CD4-positive, alpha-beta T cell treated with Interleukin-21 for 1 hour (primary cell): Measurements from ENCODE around the gene KCTD18.
A peak's percentile ranks its signal among the peaks of the same experiment; 100 is the strongest.

Source experiments
- DNase-seq: peaks from one replicate; pipeline ENCODE4 v3.0.0-alpha.2; 2020

Gene KCTD18

DNA sequence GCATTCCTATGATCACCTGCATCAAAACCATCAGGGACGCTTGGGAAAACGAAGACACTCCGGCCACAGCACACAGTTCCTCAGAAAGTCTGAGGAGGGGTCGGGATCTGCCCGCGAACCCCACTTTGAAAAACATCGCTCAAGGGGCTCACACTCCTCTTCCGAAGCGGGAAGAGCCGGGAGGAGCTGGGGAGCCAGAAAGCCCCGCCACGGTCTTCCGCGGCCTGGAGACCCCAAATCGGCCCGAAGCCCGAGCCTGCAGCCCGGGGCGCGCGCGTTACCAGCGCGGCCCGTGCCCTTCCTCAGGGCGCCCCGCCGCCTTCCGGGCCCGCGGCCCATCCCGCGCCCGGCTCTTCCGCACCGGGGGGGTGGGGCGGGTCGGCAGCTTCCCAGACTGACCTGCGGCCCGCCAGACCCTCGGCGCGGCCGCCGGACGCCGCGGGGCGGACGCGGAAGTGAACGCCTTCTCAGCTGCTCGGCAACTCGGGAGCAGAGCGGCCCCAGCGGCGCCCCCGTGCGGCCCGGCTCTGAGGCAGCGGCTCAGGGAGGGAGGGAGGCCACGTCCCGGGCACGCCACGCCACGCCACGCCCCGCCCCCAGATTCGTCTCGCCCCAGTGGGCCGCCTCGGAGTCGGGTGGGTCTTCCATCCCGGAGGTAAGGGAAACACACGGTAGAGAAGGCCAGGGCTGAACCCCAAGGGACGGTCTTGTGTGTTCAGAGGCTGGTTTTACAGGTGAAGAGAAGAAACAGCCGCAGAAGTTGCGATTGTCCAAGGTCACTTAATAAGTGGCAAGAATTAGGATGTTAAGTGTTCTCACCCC is at the start of gene KCTD18:
TSS of gene KCTD18 (minus strand) at position 457 of the 822 bp plus-strand sequence. CDS start 3,052 bp downstream, outside the sequence.
- DNase-seq: peak; percentile 90

DNA sequence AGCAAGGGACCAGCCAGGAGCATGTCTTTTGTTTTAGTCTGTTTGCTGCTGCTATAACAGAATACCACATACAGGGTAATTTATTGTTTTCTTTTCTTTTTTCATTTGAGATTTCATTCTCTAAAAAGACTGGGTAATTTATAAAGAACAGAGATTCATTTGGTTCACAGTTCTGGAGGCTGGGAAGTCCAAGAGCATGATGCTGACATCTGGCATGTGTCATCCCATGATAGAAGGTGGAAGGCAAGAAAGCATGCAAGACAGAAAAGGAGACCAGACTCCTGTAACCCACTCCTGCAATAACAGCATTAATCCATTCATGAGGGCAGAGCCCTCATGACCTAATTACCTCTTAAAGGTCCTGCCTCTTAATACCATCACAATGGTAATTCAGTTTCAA is 30.9 kb upstream of the KCTD18 start:
- DNase-seq: no peak

DNA sequence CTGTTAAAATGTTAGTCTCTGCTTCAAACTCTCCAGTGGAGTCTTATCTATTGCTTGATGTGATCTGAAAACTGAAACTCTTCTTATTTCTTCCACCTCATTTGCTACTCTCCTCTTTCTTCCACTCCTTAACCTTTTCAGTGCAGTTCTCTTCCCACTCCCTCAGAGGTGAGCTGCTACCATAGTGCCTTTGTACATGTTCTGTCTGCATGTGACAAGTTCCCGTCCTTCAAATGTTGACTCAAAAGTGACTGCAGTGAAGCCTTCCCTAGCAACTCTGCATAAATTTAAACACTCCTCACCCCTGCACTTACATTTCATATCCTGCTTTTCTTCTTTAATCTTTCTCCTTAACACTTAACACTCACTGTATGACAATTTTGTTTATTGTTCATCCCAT is 28.3 kb upstream of the KCTD18 start:
- DNase-seq: no peak

DNA sequence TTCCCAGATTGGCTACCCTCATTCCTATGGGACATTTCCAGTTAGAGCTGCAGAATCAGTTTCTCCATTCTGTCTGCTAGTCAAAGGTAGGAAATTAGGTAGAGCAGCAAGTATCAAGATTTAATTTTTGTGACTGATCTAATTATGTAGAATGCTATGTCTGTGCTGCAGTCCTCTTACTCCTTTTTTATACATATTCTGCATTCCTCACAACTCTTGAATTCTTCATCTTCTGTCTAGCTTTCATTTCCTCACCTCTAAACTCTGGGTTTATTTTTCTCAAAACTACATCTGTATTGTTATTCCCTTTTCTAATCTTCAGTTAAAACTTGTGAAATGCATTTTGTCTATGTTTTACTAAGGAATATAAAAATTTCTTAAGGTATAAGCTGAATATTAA is 24.7 kb upstream of the KCTD18 start:
- DNase-seq: no peak

DNA sequence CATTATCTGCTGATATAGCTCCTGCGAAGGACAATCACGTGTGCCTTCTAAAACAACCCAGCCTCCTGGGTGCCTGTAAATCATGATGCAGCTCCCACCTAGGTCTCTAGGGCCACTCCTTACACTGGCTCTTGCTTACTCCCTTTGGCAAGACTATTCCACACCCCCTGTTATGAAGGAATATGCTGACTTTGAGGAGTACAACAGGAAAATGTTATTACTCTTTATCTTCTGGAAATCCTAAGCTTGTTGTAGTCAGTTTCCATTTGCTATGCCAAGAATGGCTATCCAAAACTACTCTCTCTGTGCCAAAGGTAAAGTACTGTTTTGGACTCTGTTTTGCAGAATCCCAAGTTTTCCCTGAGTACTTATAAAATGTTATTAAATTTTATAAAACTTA is 23.9 kb upstream of the KCTD18 start:
- no peak for DNase-seq

DNA sequence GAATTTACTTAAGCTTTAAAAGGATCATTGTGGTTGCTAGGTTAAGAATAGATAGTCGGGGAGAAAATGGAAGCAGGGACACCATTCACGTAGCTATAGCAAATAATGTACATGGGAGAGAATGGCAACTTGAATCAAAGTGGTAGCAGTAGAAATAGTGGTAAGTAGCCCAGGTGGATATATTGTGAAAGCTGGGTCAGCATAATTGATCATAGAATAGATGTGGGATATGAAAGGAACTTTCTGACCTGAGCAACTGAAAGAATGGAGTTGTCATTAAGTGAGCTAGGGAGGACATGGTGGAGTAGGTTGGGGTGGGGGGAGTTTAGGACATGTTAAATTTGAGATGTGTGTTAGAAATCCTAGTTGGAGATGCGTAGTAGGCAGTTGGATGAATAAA is 18.4 kb upstream of the KCTD18 start:
- no peak for DNase-seq

DNA sequence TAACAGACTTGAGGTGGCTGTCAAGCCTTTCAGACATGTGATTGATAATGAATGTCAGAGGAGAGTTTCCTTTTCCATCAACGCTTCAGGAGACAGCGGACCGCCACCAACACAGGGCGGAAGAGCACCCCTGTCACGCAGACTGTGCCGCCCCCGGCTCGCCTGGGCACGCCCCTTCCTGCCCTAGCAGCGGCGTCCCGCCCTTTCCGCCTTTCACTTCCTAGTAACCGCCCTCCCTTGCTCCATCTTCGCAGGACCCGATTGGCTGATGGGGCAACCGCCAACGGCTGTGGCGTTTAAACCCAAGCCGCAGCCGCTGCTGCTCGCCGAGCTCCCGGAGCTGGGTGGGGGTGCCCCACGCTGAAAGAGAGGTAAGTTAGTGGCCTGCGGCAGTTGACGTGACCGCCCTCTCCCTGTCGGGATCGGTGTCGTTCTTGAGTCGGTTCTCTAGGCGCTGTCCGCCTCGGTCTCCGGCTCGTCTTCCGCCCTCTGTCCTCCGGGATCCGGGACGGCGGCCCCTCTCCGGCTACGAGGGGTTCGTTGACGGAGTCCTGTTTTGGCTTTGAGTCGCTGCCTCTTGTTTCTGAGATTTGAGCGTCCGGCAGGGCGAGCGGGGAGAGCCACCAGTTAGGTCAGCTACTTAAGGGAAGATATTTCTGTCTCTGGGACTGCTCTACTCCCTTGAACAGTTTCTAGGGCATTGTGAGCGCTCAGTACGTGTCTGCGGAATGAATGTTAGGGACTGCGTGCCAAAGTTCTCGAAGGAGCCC is 16.2 kb upstream of the KCTD18 start, which contains the start of gene SGO2:
TSS of gene SGO2 (plus strand) at position 326 of the 770 bp plus-strand sequence. CDS start 6,769 bp downstream, outside the sequence.
- peak; percentile 95 for DNase-seq

DNA sequence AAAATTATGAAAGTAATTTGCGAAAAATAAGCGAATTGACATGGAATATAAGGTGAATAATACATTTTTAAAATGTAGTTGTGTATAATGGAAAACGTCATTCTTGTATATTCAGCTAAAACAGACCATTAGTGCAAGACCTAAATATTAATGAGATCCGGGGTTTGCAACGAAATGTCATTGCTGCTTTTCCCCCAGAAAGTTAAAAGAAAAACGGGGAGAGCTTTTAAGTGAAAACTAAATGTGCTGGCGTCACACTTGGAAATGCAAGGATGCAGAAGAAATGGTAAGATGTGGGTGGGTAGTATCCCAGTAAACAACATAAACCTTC is 15.6 kb upstream of the KCTD18 start:
- DNase-seq: no peak

DNA sequence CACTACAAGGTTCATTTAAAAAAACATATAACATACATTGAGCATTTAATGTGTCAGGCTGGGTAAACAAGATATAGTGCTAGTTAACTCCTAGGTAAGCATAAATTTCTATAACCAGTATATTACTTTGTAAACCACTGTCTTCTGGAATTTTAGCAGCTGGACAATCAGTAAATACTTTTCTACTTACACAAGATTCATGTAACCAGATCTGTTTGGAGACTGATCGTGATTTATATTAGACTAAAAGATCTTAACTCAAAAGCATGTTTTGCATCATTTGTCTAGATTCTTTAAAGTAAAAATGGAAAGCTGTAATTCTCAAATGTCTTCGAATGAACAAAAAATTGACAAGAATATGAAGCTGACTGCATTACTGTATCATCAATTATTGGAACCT is 15.2 kb upstream of the KCTD18 start:
- no peak for DNase-seq

DNA sequence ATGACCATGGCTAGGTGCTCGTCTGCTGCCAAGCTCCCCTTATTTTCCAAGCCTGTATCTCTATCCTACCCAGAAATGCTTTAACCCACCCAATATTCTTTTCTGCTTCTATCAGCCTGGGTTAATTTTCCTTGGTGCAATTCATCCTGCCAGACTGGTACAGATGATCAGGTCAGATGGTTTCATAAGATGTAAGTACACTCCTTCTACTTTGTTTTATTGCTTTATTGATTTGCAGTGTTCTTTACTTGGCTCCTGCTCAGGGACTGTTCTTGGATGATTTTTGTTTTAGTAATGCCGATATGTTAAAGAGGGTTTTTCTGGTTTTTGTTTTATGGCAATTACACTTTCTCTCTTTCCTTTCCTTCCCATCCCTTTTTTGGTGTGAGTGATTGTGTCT is 13.7 kb upstream of the KCTD18 start:
- no peak for DNase-seq

DNA sequence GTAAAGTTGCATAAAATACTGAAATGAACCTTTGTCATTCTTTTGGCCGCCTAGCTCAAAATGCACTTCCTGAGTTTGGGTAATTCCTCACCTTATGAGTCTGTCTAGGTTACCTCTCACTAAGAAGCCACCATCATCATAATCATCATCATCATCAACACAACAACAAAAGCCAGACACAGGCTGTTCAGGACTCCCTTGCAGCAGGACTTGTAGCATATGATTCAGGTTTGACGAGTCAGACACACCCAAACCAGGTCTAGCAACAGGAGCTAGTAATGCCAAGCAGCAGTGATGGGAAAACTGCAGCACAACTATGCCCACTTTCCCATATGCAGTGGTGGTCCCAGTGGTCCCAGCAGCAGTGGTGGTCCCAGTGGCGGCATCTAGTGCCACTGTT is 13.3 kb upstream of the KCTD18 start:
- DNase-seq: no peak

DNA sequence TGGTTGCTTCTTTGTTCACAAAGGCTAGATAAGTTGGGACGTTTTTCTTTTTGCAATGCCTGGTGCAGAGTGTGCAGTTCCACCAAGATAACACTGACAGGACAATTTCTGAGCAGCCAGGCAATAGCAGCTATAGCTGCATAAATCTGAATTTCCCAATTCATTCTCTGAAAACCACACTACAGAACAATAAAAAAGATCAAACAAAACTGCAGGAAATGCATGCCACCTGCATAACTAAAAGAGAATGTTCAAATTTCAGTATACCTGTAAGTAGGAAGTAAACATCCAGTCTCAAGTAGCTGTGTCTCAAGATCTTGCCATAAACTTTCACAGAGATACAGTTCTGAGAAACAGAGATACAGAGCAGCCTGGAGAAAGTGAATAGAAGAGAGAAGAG is 5.3 kb upstream of the KCTD18 start:
- DNase-seq: peak; percentile 8

DNA sequence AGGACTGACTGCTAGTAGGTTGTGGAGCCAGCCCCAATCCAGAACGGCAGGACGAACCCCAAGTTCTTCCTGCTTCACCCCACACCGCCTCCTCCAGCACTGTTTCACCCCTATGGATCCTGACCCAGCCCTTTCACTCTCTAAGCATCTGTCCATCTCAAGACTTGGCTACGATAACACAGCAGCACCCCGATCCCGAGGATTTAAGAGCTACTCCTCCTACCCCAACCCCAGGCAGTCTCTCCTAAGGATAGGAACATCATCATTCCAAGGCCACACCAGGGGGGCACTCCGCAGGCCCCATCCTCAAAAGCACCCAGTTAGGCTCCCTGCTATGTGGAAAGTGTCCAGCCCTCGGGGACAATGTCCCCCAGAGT is 645 bp downstream of the KCTD18 start:
- no peak for DNase-seq

DNA sequence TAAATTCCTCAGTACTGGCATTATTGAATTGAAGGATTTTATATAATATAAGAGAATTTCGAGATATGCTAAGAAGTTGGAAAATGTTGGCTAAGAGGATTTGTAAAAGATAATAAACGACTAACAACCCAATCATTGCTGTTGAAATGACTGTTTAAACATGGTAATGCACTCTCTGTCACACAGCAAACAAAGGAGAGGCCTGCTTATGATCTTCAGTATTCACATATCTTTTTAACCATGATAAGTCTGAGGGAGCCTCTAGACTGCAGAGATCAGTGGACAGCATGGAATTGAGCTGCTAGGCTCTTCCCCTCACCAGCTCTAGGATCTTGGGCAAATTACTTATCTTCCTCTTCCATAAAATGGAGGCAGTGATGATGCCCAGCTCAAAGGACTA is 2.7 kb downstream of the KCTD18 start:
- no peak for DNase-seq

DNA sequence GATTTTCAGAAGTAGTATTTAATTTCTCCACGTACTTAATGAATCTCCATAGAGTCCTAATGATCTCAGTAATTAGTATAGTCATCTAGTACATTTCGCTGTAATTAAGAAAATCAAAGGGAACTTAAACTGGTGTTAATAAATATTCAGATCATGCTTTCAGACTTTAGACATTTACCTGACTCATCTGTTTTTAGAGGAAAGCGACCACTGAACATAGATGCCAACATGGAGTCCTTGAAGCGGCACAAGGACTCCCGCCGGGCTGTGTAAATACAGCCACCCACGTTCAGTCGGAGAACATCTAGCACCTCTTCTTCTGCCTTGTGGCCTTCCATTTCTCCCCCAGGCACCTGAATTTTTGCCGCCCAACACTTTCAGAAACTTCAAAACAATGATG is 3.2 kb downstream of the KCTD18 start:
- no peak for DNase-seq

DNA sequence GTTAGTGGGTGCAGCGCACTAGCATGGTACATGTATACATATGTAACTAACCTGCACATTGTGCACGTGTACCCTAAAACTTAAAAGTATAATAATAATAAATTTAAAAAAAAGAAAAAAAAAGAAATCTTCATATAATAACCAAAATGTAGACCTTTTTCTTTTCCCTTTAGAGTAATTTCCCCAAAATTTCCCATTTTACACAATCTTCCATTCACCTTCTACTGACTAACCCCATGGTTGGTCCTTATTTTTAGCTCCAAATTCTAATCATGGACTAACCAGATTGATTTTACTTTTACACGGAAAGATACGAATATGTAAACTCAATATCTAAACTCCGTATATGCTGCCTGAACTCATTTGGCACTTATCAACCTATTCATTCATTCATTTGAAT is 7.7 kb downstream of the KCTD18 start:
- no peak for DNase-seq

DNA sequence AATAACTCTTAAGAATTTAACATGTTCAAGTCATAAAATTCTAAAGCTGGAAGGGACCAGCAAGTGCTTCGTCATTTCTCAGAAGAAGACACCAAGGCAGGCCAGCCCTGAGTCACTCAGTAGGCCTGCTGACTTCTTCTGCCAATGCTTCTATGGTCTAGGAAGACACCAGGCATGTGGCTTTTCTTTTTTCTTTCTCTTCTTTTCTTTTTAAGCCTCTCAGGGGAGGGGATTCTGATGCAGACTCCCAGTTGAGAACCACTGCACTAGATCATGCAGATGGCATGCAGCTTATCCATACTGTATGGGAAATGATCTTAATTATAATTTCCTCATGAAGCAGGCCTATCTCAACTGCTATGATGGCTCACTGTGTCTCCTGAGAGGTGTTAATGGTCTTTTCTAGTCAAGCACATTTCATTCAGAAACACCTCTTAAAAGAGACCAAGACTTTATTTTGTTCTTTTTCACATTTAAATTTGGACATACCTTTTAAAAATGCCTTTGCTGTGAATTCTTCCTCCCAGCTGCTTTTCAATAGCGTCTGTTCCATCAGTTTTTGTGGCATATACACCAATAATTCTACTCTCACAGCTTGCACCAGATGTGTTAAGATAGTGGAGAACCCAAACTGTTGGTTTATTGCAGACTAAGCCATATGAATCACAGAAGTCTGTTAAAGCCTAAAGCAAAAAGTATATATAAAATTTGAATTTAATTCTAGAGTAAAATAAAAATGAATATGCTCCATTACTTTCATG is 11.3 kb downstream of the KCTD18 start:
- no peak for DNase-seq

DNA sequence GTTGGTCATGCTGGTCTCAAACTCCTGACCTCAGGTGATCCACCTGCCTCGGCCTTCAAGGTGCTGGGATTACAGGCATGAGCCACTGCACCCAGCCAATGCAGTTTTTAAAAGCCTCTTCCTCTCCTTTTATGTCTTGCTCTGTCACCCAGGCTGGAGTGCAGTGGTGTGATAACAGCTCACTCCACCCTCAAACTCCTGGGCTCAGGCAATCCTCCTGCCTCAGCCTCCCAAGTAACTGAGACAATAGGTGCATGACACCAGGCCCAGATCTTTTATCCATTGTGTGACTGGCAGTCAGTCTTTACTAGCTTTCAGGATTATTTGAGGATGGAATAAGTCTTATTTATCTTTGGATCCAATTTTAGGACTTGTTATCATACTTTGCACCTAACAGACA is 13.2 kb downstream of the KCTD18 start:
- no peak for DNase-seq

DNA sequence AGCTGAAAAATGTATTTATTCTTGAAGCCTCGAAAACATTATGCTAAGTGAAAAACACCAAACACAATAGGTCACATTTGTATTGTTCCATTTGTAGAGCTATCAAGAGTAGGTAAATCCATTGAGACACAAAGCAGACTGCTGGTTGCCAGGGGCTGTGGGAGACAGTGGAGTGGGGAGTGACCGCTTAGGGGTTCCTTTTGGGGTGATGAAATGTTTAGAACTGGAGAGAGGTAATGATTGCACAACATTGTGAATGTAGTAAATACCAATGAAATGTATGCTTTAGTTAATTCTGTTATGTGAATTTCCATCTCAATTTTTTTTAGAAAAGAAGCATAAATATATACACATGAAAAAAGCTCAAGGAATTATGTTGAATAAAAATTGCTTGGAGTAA is 15.8 kb downstream of the KCTD18 start:
- DNase-seq: no peak

DNA sequence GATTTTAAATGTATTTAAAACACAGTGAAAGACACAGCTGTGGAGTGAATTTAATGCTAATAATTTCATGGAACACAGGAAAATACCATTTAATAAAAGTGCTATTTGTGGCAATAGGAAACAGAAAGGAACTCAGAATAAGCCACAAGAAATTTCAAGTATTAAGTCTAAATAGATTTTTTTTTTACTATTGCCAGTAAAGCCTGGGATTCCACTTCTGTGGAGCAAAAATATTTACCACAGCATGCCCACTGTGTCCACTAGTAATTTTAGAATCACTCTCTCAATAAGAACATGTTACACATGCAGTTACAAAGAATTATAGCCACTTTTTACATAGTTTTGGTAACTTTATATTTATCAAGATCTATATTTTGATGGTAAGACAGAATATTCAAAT is 17.2 kb downstream of the KCTD18 start:
- no peak for DNase-seq

DNA sequence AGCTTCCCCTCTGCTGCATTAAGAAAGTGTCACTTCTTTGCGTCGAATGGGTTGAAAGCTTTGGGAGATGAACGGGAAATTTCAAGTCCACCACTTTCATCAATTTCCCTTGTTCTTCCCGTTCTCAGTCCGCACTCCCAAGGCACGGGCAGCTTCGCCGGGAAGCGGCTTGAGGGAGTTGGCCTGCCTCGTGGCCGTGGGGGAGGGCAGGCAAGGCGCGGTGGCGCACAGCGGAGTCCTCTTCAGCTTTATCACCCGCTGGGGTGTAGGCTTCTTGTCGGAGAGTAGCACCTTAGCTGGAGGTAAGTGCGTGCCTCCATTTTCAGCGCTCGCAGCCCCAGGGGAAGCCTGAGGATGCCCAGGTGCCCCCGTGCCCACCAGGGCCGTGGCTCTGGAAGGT is 19.9 kb downstream of the KCTD18 start:
- DNase-seq: no peak

DNA sequence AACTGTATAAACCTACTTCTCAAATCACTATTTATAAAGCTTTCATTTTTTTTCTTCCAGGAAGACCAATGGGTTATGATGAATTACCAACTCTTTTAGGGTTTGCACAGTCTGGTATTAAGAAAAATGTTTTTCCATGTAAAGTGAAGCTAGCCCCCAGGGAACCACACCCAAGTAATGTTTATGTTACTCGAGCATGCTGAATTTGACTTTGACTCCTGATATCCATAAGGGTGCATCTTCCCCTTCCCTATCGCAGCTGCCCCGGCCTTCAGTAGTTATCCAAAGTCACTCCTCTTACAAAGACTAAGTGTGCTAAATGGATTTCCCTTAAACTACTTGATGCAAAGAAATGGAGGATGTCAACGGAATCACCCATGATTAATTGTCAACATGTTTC is 21.7 kb downstream of the KCTD18 start:
- no peak for DNase-seq

DNA sequence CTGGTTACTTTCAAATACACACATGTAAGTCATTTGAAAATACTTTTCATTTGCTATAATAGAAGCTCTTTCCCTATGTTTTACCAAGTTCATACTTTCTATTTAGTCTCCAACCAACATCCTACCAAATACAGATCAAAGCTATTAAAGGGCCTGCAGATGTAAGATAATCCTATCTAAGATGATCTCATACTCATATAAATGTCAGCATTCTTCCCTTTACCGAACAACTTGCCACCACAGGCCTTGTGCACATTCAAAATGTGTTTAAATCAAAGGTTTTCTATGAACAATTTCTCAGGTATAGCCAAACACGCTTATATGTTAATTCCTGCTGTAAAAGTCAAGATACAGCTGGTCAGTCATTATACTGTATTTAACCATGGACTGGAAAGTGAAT is 23.3 kb downstream of the KCTD18 start:
- no peak for DNase-seq

DNA sequence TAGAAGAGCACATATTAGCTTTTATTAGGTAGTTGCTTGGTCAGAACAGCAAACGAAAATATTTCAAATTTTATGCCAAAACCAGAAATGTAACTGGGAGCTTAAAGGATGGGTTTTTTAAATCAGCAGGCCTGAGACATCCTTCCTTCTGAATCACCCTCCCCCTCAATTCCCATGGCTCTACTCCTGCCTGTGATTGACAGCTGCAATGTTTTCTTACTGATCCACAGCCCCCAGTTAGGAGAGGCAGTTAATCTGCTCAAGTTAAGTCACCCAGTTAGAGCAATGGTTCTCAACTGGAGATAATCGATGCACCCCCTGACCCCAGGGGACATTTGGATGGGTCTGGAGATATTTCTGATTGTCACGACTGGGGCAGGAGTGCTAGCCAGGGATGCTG is 24.9 kb downstream of the KCTD18 start:
- DNase-seq: no peak
